ENCODE results near the gene SOX1.

SOX1 gene

GRCh38 chr13:112071723-112072533 lies 5.0 kb downstream of the SOX1 start:
- TF ChIP-seq POLR2AphosphoS5 (IDR thresholded peaks at IDR 0.05; ENCODE audit: low read depth, low read length) (no peak), TAF1 (IDR thresholded peaks at IDR 0.05; ENCODE audit: borderline replicate concordance, insufficient read depth, low read length) (no peak), REST (IDR thresholded peaks at IDR 0.05; ENCODE audit: insufficient read depth in 1 of 2, low read depth in 2 of 2, low read length in 2 of 2) (no peak), SIN3A (IDR thresholded peaks at IDR 0.05; ENCODE audit: borderline replicate concordance, insufficient read depth, low read length) (no peak), FOXP2 (optimal IDR thresholded peaks at IDR 0.05; ENCODE audit: borderline replicate concordance, extremely low read depth, extremely low read length, insufficient read depth) (no peak)

GRCh38 chr13:112072534-112073244 lies 5.7 kb downstream of the SOX1 start:
- no peak for TF ChIP-seq REST (IDR thresholded peaks at IDR 0.05; ENCODE audit: insufficient read depth in 1 of 2, low read depth in 2 of 2, low read length in 2 of 2)
- no peak for TF ChIP-seq FOXP2 (optimal IDR thresholded peaks at IDR 0.05; ENCODE audit: borderline replicate concordance, extremely low read depth, extremely low read length, insufficient read depth)
- TF ChIP-seq TAF1 (IDR thresholded peaks at IDR 0.05; ENCODE audit: borderline replicate concordance, insufficient read depth, low read length) = no peak
- TF ChIP-seq POLR2AphosphoS5 (IDR thresholded peaks at IDR 0.05; ENCODE audit: low read depth, low read length) = no peak
- TF ChIP-seq SIN3A (IDR thresholded peaks at IDR 0.05; ENCODE audit: borderline replicate concordance, insufficient read depth, low read length) = no peak

- TF ChIP-seq TAF1 (IDR thresholded peaks at IDR 0.05; ENCODE audit: borderline replicate concordance, insufficient read depth, low read length) = no peak
- no peak for TF ChIP-seq FOXP2 (optimal IDR thresholded peaks at IDR 0.05; ENCODE audit: borderline replicate concordance, extremely low read depth, extremely low read length, insufficient read depth)
- TF ChIP-seq SIN3A (IDR thresholded peaks at IDR 0.05; ENCODE audit: borderline replicate concordance, insufficient read depth, low read length) = no peak
- TF ChIP-seq POLR2AphosphoS5 (IDR thresholded peaks at IDR 0.05; ENCODE audit: low read depth, low read length) = no peak
- no peak for TF ChIP-seq REST (IDR thresholded peaks at IDR 0.05; ENCODE audit: insufficient read depth in 1 of 2, low read depth in 2 of 2, low read length in 2 of 2)
Measured at GRCh38 chr13:112073245-112074138, 6.5 kb downstream of the SOX1 start.

- TF ChIP-seq TAF1 (IDR thresholded peaks at IDR 0.05; ENCODE audit: borderline replicate concordance, insufficient read depth, low read length) (no peak), SIN3A (IDR thresholded peaks at IDR 0.05; ENCODE audit: borderline replicate concordance, insufficient read depth, low read length) (no peak), FOXP2 (optimal IDR thresholded peaks at IDR 0.05; ENCODE audit: borderline replicate concordance, extremely low read depth, extremely low read length, insufficient read depth) (no peak), POLR2AphosphoS5 (IDR thresholded peaks at IDR 0.05; ENCODE audit: low read depth, low read length) (no peak), REST (IDR thresholded peaks at IDR 0.05; ENCODE audit: insufficient read depth in 1 of 2, low read depth in 2 of 2, low read length in 2 of 2) (no peak)
Measured at GRCh38 chr13:112074139-112074865, 7.4 kb downstream of the SOX1 start.

Measured in PFSK-1 (cell line).